ENCODE measurements around the gene COBLL1.

DNA sequence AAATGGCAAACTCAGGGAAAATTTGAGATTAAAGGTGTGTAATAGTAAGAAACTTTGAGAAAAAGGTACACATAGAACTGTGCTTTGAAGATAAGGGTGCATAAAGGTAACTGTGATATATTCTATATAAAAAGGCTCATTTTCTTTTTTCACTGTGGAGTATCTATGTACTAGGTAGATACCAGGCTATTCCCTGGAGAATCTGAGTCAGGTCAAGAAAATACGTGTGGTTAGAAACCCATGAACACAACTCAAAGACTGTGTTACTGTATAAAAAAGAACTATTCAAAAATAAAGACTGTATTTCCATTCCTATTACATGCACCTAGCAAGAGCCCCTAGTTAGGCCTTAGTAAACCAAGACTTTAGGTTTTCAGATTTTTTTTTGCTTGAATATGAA, 120.2 kb downstream of the COBLL1 start:
- TF ChIP-seq, protein P1, sequence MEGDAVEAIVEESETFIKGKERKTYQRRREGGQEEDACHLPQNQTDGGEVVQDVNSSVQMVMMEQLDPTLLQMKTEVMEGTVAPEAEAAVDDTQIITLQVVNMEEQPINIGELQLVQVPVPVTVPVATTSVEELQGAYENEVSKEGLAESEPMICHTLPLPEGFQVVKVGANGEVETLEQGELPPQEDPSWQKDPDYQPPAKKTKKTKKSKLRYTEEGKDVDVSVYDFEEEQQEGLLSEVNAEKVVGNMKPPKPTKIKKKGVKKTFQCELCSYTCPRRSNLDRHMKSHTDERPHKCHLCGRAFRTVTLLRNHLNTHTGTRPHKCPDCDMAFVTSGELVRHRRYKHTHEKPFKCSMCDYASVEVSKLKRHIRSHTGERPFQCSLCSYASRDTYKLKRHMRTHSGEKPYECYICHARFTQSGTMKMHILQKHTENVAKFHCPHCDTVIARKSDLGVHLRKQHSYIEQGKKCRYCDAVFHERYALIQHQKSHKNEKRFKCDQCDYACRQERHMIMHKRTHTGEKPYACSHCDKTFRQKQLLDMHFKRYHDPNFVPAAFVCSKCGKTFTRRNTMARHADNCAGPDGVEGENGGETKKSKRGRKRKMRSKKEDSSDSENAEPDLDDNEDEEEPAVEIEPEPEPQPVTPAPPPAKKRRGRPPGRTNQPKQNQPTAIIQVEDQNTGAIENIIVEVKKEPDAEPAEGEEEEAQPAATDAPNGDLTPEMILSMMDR (IDR thresholded peaks at IDR 0.05): no peak
- TF ChIP-seq POLR2A (IDR thresholded peaks at IDR 0.05): no peak

Data from heart left ventricle (tissue), 13 donors.